EL (cell line): ENCODE data around the gene CYLD.

Experiments
- DNase-seq: peaks from one replicate; pipeline ENCODE4 v3.0.0-alpha.2; 2016

The CYLD gene

GRCh38 chr16:50821586-50821985 lies 79.7 kb downstream of the CYLD start:
- peak; percentile 9 for DNase-seq

GRCh38 chr16:50822671-50823070 lies 80.8 kb downstream of the CYLD start:
- DNase-seq, result no peak

GRCh38 chr16:50826797-50827316 lies 85.0 kb downstream of the CYLD start:
- DNase-seq, result no peak

- no peak for DNase-seq
These were observed 86.3 kb downstream of the CYLD start for GRCh38 chr16:50828164-50828702.

GRCh38 chr16:50830698-50831097 lies 88.8 kb downstream of the CYLD start:
- DNase-seq, result no peak

- DNase-seq, result no peak
These were observed 89.9 kb downstream of the CYLD start for GRCh38 chr16:50831751-50832150.

GRCh38 chr16:50833929-50834328 lies 92.0 kb downstream of the CYLD start:
- no peak for DNase-seq

GRCh38 chr16:50834701-50835100 lies 92.8 kb downstream of the CYLD start:
- DNase-seq, result no peak

GRCh38 chr16:50835358-50836060 lies 93.6 kb downstream of the CYLD start:
- no peak for DNase-seq

GRCh38 chr16:50836121-50836621 lies 94.3 kb downstream of the CYLD start:
- no peak for DNase-seq

GRCh38 chr16:50837324-50837723 lies 95.4 kb downstream of the CYLD start:
- DNase-seq, result no peak

GRCh38 chr16:50838165-50838564 lies 96.3 kb downstream of the CYLD start:
- no peak for DNase-seq

- DNase-seq, result no peak
These were observed 97.0 kb downstream of the CYLD start for GRCh38 chr16:50838885-50839284.

GRCh38 chr16:50839356-50839755 lies 97.5 kb downstream of the CYLD start:
- DNase-seq, result no peak

- no peak for DNase-seq
These were observed 98.2 kb downstream of the CYLD start for GRCh38 chr16:50839920-50840729.

- no peak for DNase-seq
These were observed 99.4 kb downstream of the CYLD start for GRCh38 chr16:50841081-50841886.

GRCh38 chr16:50842013-50842505 lies 100.2 kb downstream of the CYLD start:
- DNase-seq, result no peak

- peak; percentile 5 for DNase-seq
These were observed 100.7 kb downstream of the CYLD start for GRCh38 chr16:50842589-50842988.

- no peak for DNase-seq
These were observed 103.0 kb downstream of the CYLD start for GRCh38 chr16:50844840-50845239.

- DNase-seq, result no peak
These were observed 103.4 kb downstream of the CYLD start for GRCh38 chr16:50845296-50845695.

- no peak for DNase-seq
These were observed 104.6 kb downstream of the CYLD start for GRCh38 chr16:50846511-50846910.

- no peak for DNase-seq
These were observed 105.3 kb downstream of the CYLD start for GRCh38 chr16:50847166-50847565.
